Measurements from ENCODE around the gene KRT1.

The KRT1 gene

DNA sequence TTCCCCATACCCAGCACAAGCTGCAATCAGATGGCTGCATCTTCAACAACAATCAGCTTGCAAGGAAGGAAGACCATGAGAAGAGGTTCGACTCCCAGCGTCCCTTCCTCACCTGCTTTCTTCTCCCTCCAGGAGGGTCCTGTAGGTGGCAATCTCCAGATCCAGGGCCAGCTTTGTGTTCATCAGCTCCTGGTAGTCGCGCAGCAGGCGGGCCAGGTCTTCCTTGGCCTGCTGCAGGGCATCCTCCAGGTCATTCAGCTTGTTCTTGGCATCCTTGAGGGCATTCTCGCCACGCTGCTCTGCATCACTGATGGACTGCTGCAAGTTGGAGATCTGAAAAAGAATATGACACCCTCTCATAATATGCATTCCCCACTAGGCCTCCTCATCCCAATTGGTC is 4.0 kb downstream of the KRT1 start:
- no peak overlapping the region for H3K4me3 ChIP-seq (replicated peaks; ENCODE audit: low read depth, low read length)
- H3K36me3 ChIP-seq (ENCODE audit: control insufficient read depth, insufficient read depth, low read length): no peaks in the 10 kb centered on the region
- no peak for DNase-seq (ENCODE audit: extremely low read depth, insufficient read length)
- TF ChIP-seq, protein P1, sequence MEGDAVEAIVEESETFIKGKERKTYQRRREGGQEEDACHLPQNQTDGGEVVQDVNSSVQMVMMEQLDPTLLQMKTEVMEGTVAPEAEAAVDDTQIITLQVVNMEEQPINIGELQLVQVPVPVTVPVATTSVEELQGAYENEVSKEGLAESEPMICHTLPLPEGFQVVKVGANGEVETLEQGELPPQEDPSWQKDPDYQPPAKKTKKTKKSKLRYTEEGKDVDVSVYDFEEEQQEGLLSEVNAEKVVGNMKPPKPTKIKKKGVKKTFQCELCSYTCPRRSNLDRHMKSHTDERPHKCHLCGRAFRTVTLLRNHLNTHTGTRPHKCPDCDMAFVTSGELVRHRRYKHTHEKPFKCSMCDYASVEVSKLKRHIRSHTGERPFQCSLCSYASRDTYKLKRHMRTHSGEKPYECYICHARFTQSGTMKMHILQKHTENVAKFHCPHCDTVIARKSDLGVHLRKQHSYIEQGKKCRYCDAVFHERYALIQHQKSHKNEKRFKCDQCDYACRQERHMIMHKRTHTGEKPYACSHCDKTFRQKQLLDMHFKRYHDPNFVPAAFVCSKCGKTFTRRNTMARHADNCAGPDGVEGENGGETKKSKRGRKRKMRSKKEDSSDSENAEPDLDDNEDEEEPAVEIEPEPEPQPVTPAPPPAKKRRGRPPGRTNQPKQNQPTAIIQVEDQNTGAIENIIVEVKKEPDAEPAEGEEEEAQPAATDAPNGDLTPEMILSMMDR (IDR thresholded peaks at IDR 0.05; ENCODE audit: insufficient read depth, low read length, poor library complexity, severe bottlenecking): no peak
- no peaks in the 10 kb centered on the region for H3K27me3 ChIP-seq (replicated peaks; ENCODE audit: control insufficient read depth, insufficient read depth, low read length)

DNA sequence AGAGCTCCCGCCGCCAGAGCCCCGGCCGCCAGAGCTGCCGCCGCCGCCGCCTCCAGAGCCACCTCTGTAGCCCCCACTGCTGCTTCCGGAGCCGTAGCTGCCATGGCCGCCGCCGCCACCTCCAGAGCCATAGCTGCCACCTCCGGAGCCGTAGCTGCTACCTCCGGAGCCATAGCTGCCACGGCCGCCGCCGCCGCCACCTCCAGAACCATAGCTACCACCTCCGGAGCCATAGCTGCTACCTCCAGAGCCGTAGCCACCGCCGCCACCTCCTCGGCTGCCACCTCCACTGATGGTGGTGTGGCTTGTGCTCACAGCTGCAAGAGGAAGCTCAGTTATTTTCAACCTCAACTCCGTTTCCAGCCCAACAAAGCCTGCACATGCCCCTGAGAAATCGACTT is 4.9 kb downstream of the KRT1 start:
- TF ChIP-seq, protein P1 (IDR thresholded peaks at IDR 0.05; ENCODE audit: insufficient read depth, low read length, poor library complexity, severe bottlenecking): no peak
- no peaks in the 10 kb centered on the region for H3K36me3 ChIP-seq (ENCODE audit: control insufficient read depth, insufficient read depth, low read length)
- no peaks in the 10 kb centered on the region for H3K27me3 ChIP-seq (replicated peaks; ENCODE audit: control insufficient read depth, insufficient read depth, low read length)
- no peak for DNase-seq (ENCODE audit: extremely low read depth, insufficient read length)
- H3K4me3 ChIP-seq (replicated peaks; ENCODE audit: low read depth, low read length): no peak overlapping the region

GRCh38 chr12:52674433-52674775 is 5.8 kb downstream of the KRT1 start:
- no peak overlapping the region for H3K4me3 ChIP-seq (replicated peaks; ENCODE audit: low read depth, low read length)
- H3K36me3 ChIP-seq (ENCODE audit: control insufficient read depth, insufficient read depth, low read length): no peaks in the 10 kb centered on the region
- no peaks in the 10 kb centered on the region for H3K27me3 ChIP-seq (replicated peaks; ENCODE audit: control insufficient read depth, insufficient read depth, low read length)
- TF ChIP-seq, protein P1 (IDR thresholded peaks at IDR 0.05; ENCODE audit: insufficient read depth, low read length, poor library complexity, severe bottlenecking): no peak
- no peak for DNase-seq (ENCODE audit: extremely low read depth, insufficient read length)

DNA sequence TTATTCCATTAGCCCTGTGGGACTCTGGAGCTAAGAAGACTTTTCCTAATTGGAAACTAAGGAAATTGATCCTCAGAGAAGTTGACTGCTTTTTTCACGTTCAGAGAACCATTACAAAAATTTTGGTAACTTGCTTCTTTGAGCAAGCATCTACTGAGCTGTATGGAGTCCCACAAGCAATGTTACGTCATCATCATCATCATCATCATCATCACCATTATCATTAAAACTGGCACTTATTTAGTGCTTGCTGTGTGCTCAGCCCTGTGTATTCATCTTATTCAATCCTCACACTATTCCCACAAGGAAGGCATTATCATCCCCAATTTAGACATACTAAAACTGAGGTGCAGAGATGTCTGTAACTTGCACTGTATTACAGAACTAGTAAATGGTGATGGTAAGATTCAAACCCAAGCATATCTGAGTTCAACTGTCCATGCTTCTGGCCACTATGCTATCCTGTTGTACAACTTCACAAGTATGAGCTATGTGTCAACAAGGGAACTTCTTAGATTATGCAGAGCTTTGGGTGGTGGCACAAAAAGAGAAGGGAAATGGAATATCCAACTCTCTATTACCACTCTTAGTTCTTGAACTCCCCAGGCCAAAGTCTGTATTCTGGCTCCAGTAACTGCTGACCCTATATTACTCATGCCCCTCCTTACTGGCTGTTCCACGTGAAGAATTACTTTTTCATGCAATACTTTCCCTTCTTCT is 6.3 kb downstream of the KRT1 start:
- H3K4me3 ChIP-seq (replicated peaks; ENCODE audit: low read depth, low read length): no peak overlapping the region
- H3K36me3 ChIP-seq (ENCODE audit: control insufficient read depth, insufficient read depth, low read length): no peaks in the 10 kb centered on the region
- no peak for DNase-seq (ENCODE audit: extremely low read depth, insufficient read length)
- no peaks in the 10 kb centered on the region for H3K27me3 ChIP-seq (replicated peaks; ENCODE audit: control insufficient read depth, insufficient read depth, low read length)
- TF ChIP-seq, protein P1 (IDR thresholded peaks at IDR 0.05; ENCODE audit: insufficient read depth, low read length, poor library complexity, severe bottlenecking): no peak

DNA sequence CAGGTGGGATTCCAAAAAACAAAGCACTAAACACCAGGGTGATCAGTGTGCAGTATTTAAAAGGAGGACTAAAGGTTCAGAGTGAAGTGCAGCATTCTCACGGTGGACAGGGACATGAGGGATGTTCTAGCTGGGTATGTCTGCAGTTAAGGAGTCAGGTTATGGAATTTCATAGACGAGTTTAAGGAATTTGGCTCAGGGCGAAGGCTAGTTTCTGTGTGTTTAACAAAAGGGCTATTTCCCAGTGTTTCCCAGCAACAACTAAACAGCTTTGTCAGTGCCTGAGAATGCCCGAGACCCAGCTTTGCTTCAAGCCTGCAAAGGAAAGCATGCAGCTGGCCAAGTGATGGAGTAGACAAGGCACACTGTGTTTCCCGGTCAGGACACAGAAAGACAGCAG is 7.0 kb downstream of the KRT1 start:
- no peak for DNase-seq (ENCODE audit: extremely low read depth, insufficient read length)
- no peaks in the 10 kb centered on the region for H3K27me3 ChIP-seq (replicated peaks; ENCODE audit: control insufficient read depth, insufficient read depth, low read length)

More for the DNA sequence above, 7.0 kb downstream of the KRT1 start:
- no peaks in the 10 kb centered on the region for H3K36me3 ChIP-seq (ENCODE audit: control insufficient read depth, insufficient read depth, low read length)
- TF ChIP-seq, protein P1 (IDR thresholded peaks at IDR 0.05; ENCODE audit: insufficient read depth, low read length, poor library complexity, severe bottlenecking): no peak
- no peak overlapping the region for H3K4me3 ChIP-seq (replicated peaks; ENCODE audit: low read depth, low read length)
